PC-9 (cell line): Measurements from ENCODE around the gene ADD3. TPM values are rescaled to one million over a fixed set of nuclear protein-coding genes. Genes with fewer than 3 reads are reported as not detected.

Source experiments
- BruUV-seq: library from RNA; stranded (reverse); fragments of 400-500 nt; replicated peaks from 2 replicates; lab custom pipeline; 2021; lab: Mats Ljungman, UMichigan
- CTCF ChIA-PET: fragments of 300-600 bp; sonication (Branson Sonifier 250); formaldehyde crosslinking; loops from one replicate; lab custom pipeline; 2022; ENCODE audit warnings: antibody characterized with exemption; lab: Charles Lee
- POLR2A ChIA-PET: fragments of 300-600 bp; sonication (Branson Sonifier 250); formaldehyde crosslinking; loops from one replicate; lab custom pipeline; 2022; ENCODE audit warnings: antibody characterized with exemption; ENCODE audit not compliant: unreplicated experiment; lab: Charles Lee
- DNase-seq, 2 experiments: peaks; one replicate each; pipeline versions ENCODE4 v3.0.0 to v3.0.0-alpha.2; 2015 to 2022; ENCODE audit warnings: mixed read lengths in 1 of 2
- H2AFZ ChIP-seq: fragments of 200-600 bp; sonication (generic); 2 replicates; pipeline ENCODE4 v1.8.1; 2017; ENCODE audit warnings: antibody characterized with exemption
- H3F3A ChIP-seq: fragments of 200-600 bp; sonication (generic); 2 replicates; pipeline ENCODE4 v1.8.1; 2017; ENCODE audit warnings: antibody characterized with exemption, mild to moderate bottlenecking, low read depth; ENCODE audit not compliant: insufficient read depth
- H3K27ac ChIP-seq: fragments of 200-600 bp; sonication (generic); 2 replicates; pipeline ENCODE4 v1.6.1; 2016; ENCODE audit warnings: mixed run types
- H3K27me3 ChIP-seq: fragments of 200-600 bp; sonication (generic); 2 replicates; pipeline ENCODE4 v1.6.1; 2016; ENCODE audit warnings: low read depth, mixed run types; ENCODE audit not compliant: insufficient read depth
- H3K36me3 ChIP-seq: fragments of 200-600 bp; sonication (generic); 2 replicates; pipeline ENCODE4 v1.6.1; 2016; ENCODE audit warnings: low read depth, mixed run types
- H3K4me1 ChIP-seq: fragments of 200-600 bp; sonication (generic); replicated peaks from 2 replicates; pipeline ENCODE4 v1.6.1; 2016; ENCODE audit warnings: mixed run types; ENCODE audit not compliant: insufficient read depth
- H3K4me2 ChIP-seq: fragments of 200-600 bp; sonication (generic); 2 replicates; pipeline ENCODE4 v1.6.1; 2017; ENCODE audit warnings: mixed run types
- H3K4me3 ChIP-seq: fragments of 200-600 bp; sonication (generic); 2 replicates; pipeline ENCODE4 v1.6.1; 2016; ENCODE audit warnings: mixed run types
- H3K79me2 ChIP-seq: fragments of 200-600 bp; sonication (generic); 2 replicates; pipeline ENCODE4 v1.6.1; 2017; ENCODE audit warnings: low read depth, mixed run types
- H3K9me2 ChIP-seq: fragments of 200-600 bp; sonication (generic); 2 replicates; pipeline ENCODE4 v1.8.1; 2017; ENCODE audit warnings: mild to moderate bottlenecking; ENCODE audit not compliant: insufficient read depth
- H3K9me3 ChIP-seq: fragments of 200-600 bp; sonication (generic); 2 replicates; pipeline ENCODE4 v1.8.1; 2016; ENCODE audit warnings: low read depth; ENCODE audit not compliant: insufficient read depth
- H4K20me1 ChIP-seq: fragments of 200-600 bp; sonication (generic); 2 replicates; pipeline ENCODE4 v1.8.1; 2017; ENCODE audit not compliant: insufficient read depth
- EZH2 ChIP-seq: fragments of 200-600 bp; sonication (generic); IDR thresholded peaks from 2 replicates; pipeline ENCODE4 v1.8.0; 2017; ENCODE audit warnings: antibody characterized with exemption, low read depth
- intact Hi-C: fragments of 100-400 bp; cut with micrococcal nuclease; formaldehyde crosslinking; loops from one replicate; pipeline ENCODE4 v1.10.0; 2022; ENCODE audit not compliant: unreplicated experiment
- total RNA-seq: library from RNA; stranded (reverse); gene quantifications from 2 replicates; pipeline ENCODE4 v1.2.3, GENCODE V29; 2021
- TF ChIP-seq, protein P1 (sequence below): fragments of 200-600 bp; sonication (generic); conservative IDR thresholded peaks from 2 replicates; pipeline ENCODE4 v1.6.1; 2017; ENCODE audit warnings: mixed run types, antibody characterized with exemption, mild to moderate bottlenecking, moderate library complexity

The ADD3 gene
- total RNA-seq, 1 experiment from 2014 or later, result 77.7 TPM

DNA sequence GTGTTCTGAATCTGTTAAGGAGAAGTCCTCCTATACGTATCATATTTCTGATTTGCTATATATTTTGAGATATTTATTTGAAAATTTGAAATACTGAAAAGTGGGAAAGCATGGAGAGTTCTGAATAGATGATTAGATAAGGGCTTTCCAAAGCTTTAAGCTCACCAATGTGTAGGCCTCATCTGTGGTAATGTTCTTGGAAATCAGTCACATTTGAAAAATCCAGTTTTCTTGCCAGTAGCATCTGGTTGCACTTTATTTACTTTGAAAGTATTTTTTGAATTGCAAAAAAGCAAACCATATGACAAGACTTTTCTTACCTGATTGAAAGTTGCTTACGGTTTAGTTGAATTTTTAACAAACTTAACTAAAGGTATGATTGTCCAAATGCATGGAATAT, 21.7 kb downstream of the ADD3 start:
- no peaks in the 10 kb centered on the region for H3K9me2 ChIP-seq
- no TSS peak for BruUV-seq
- no peak for TF ChIP-seq EZH2
- TF ChIP-seq, protein P1, sequence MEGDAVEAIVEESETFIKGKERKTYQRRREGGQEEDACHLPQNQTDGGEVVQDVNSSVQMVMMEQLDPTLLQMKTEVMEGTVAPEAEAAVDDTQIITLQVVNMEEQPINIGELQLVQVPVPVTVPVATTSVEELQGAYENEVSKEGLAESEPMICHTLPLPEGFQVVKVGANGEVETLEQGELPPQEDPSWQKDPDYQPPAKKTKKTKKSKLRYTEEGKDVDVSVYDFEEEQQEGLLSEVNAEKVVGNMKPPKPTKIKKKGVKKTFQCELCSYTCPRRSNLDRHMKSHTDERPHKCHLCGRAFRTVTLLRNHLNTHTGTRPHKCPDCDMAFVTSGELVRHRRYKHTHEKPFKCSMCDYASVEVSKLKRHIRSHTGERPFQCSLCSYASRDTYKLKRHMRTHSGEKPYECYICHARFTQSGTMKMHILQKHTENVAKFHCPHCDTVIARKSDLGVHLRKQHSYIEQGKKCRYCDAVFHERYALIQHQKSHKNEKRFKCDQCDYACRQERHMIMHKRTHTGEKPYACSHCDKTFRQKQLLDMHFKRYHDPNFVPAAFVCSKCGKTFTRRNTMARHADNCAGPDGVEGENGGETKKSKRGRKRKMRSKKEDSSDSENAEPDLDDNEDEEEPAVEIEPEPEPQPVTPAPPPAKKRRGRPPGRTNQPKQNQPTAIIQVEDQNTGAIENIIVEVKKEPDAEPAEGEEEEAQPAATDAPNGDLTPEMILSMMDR, result no peak
- DNase-seq, result no peak
- H3K4me1 ChIP-seq, result no peaks in the 10 kb centered on the region
- H3F3A ChIP-seq, result no peaks in the 10 kb centered on the region
- ChIA-PET CTCF (no interaction called here), POLR2A (interaction anchor here (0.6 kb wide), 1 partner anchor 21 kb away, joined by 4 read pairs; no protein-coding TSS in a partner anchor)
- H2AFZ ChIP-seq, result no peak overlapping the region
- H3K79me2 ChIP-seq, result no peaks in the 10 kb centered on the region
- no peak overlapping the region for H3K27ac ChIP-seq
- H3K4me3 ChIP-seq, result no peak overlapping the region
- no peaks in the 10 kb centered on the region for H3K27me3 ChIP-seq
- intact Hi-C loops, result no loop called here
- no peaks in the 10 kb centered on the region for H3K36me3 ChIP-seq
- no peaks in the 10 kb centered on the region for H3K9me3 ChIP-seq
- H4K20me1 ChIP-seq, result no peaks in the 10 kb centered on the region
- no peak overlapping the region for H3K4me2 ChIP-seq

DNA sequence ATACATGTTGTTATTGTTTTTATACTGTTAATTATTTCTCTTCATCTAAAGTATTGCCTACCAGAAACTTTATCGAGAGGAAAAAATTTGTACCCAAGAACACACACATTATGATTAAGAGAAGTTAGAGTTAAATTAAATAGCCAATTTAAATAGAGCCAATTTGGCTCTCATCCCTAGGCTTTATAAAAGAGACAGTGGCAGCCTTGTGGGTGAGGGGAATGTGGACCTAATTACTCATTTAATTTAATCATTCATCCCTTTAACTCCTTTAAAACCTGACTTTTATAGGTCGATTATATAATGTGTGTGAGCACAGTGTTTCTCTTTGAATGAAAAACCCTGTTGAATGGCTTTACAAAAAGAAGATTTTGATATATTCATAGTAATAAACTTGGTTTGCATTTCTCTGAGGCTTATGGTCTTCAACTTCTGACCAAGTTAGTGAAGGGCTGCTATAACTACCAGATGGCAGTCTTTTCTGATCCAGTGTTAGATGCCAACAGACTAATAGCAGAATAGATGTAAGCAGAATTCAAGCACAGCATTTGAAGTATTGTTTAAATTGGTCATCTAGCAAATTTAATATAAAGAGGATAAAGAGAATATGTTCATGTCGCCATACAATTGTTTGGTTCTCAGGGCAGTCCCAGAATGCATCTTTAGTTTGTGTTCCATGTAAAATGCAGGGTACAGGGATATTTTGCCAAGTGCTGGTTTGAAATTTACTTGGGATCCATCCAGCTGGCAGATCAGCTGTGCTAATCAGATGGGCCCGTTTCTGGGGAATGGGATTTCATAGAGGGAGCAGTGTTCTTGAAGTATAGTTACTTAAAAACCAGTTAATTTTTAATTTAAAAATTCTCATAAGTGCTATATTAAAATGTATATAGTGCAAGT, 25.3 kb downstream of the ADD3 start:
- Histone ChIP-seq H3K4me3 (no peak overlapping the region), H2AFZ (no peak overlapping the region), H3K4me2 (no peak overlapping the region), H3K4me1 (no peaks in the 10 kb centered on the region), H3K79me2 (no peaks in the 10 kb centered on the region), H3K36me3 (no peaks in the 10 kb centered on the region), H3K9me3 (no peaks in the 10 kb centered on the region), H3K27me3 (no peaks in the 10 kb centered on the region), H3K27ac (no peak overlapping the region), H3F3A (no peaks in the 10 kb centered on the region), H3K9me2 (no peaks in the 10 kb centered on the region), H4K20me1 (no peaks in the 10 kb centered on the region)
- CTCF ChIA-PET, result no interaction called here
- POLR2A ChIA-PET, result no interaction called here
- TF ChIP-seq, protein P1, result no peak
- TF ChIP-seq EZH2, result no peak
- no peak for DNase-seq
- intact Hi-C loops, result no loop called here
- no TSS peak for BruUV-seq

DNA sequence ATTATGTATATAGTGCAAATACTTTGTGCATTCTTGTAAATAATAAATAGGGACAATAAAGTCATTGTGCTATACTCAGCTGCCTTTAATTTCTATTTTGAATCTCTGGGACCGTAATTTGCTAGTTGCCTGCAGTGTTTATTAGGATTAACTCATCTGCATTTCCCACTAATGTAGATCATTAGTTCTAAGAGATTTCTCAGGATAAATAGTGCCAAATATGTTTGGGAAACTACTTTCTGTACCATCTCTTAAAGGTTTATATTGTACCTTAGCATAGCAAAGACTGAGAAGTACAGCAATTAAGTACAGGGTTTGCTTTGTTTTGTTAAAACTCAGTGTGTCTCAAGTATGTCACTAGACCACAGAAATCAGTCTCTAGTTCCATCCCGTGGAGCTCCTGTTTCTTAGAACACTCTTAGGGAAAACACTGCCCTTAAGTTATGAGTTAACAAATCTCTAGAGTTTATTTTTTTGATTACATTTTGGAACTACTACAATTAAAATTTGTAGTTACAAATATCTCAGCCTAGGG, 26.0 kb downstream of the ADD3 start:
- DNase-seq, result no peak
- H2AFZ ChIP-seq, result no peak overlapping the region
- TF ChIP-seq EZH2, result no peak
- TF ChIP-seq, protein P1, result no peak
- no peak overlapping the region for H3K27ac ChIP-seq
- no peaks in the 10 kb centered on the region for H3K4me1 ChIP-seq
- H3F3A ChIP-seq, result no peaks in the 10 kb centered on the region
- ChIA-PET POLR2A (no interaction called here), CTCF (no interaction called here)
- no peaks in the 10 kb centered on the region for H3K9me2 ChIP-seq
- intact Hi-C loops, result no loop called here
- no TSS peak for BruUV-seq
- no peaks in the 10 kb centered on the region for H3K27me3 ChIP-seq
- no peaks in the 10 kb centered on the region for H3K9me3 ChIP-seq
- no peaks in the 10 kb centered on the region for H3K36me3 ChIP-seq
- H3K4me3 ChIP-seq, result no peak overlapping the region
- no peaks in the 10 kb centered on the region for H3K79me2 ChIP-seq
- no peak overlapping the region for H3K4me2 ChIP-seq
- H4K20me1 ChIP-seq, result no peaks in the 10 kb centered on the region
